BE2C (cell line): ENCODE data around the gene AUTS2.

Experiments used
- DNase-seq: peaks from one replicate; pipeline ENCODE4 v3.0.0-alpha.2; 2020
- H3K27me3 ChIP-seq: fragments of 250-450 bp; sonication (Bioruptor Pico); 2 replicates; pipeline ENCODE4 v1.5.1; 2020; ENCODE audit warnings: mild to moderate bottlenecking
- H3K36me3 ChIP-seq: fragments of 250-450 bp; sonication (Bioruptor Pico); 2 replicates; pipeline ENCODE4 v1.5.1; 2020; ENCODE audit warnings: mild to moderate bottlenecking
- H3K4me1 ChIP-seq: fragments of 250-450 bp; sonication (Bioruptor Pico); 2 replicates; pipeline ENCODE4 v1.5.1; 2020
- H3K4me3 ChIP-seq: 2 replicates; pipeline ENCODE4 v1.5.1; 2011; ENCODE audit warnings: low read depth, low read length
- H3K9me3 ChIP-seq: fragments of 250-450 bp; sonication (Bioruptor Pico); 2 replicates; pipeline ENCODE4 v1.5.1; 2020
- TF ChIP-seq, protein P1 (sequence below): IDR thresholded peaks from 2 replicates; pipeline ENCODE4 v1.5.1; 2012; ENCODE audit warnings: mild to moderate bottlenecking, low read depth, low read length

The AUTS2 gene

DNA sequence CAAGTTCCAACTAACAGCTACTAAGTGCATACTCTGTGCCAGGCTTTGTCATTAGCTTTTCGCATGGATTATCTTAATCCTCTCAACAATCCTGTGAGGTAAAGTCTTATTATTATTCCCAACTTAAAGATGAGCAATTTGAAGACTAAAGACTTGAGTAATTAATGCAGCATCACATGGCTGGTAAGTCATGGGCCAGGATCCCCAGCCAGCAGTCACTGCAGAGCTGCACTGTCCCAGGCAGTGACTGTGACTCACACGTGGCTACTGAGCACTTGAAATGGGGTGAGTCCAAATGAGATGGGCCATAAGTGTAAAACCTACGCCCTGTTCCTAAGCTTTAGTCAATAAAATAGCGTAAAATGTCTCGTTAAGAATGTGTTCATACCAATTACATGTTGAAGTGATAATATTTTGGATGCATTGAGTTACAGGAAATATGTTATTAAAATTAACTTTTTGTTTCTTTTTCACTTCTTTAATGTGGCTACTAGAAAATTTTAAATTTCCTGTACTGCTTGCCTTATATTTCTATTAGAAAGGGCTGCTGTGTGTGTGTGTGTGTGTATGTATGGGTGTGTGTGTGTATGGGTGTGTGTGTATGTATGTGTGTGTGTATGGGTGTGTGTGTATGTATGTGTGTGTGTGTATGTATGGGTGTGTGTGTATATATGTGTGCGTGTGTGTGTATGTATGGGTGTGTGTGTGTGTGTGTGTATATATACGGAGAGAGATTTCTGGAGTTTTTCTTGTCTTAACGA lies 756.3 kb downstream of the AUTS2 start:
- Histone ChIP-seq H3K4me3 (no peak overlapping the region), H3K36me3 (no peaks in the 10 kb centered on the region), H3K9me3 (no peaks in the 10 kb centered on the region), H3K27me3 (no peaks in the 10 kb centered on the region), H3K4me1 (peaks cover 25% of the 10 kb centered on the region)
- TF ChIP-seq, protein P1, sequence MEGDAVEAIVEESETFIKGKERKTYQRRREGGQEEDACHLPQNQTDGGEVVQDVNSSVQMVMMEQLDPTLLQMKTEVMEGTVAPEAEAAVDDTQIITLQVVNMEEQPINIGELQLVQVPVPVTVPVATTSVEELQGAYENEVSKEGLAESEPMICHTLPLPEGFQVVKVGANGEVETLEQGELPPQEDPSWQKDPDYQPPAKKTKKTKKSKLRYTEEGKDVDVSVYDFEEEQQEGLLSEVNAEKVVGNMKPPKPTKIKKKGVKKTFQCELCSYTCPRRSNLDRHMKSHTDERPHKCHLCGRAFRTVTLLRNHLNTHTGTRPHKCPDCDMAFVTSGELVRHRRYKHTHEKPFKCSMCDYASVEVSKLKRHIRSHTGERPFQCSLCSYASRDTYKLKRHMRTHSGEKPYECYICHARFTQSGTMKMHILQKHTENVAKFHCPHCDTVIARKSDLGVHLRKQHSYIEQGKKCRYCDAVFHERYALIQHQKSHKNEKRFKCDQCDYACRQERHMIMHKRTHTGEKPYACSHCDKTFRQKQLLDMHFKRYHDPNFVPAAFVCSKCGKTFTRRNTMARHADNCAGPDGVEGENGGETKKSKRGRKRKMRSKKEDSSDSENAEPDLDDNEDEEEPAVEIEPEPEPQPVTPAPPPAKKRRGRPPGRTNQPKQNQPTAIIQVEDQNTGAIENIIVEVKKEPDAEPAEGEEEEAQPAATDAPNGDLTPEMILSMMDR = no peak
- DNase-seq = no peak

DNA sequence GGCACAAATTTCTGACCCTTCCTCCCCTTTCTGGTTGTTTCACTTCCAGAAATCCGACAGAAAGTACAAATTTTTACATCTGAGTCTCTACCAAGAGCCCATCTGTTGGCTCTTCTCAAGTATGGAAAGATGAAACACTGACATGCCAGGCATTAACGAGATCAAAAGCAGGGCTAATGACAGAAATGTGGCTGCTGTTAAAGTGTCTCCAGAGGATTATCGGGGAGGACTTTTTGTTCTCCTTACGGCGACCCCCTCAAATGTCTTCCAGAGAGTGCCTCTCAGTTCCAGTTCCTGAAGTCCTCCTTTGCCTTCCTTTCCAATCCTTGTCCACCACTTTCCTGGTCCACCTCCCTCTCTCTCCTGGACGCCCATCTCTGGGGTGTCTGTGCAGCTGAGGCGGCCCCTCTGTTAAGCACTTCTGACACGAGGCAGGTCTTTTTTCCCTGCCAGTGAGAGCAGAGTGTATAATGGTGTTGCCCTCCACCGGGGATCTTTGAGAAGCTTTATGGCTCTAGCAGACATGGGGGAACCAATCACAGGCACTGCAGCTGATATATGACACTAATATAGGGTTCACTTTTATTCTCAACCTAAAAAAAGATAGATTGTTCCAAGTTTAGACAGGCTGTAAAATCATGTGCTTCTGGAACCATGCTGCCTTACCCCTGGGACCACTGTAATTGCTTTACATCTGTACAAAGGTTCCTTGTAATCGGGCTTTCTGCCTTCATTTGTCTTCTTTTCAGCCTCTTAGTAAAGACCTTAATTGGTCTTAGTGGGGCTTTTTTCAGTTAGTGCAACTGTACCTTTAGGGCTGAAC lies 757.1 kb downstream of the AUTS2 start:
- H3K27me3 ChIP-seq = no peaks in the 10 kb centered on the region
- H3K9me3 ChIP-seq = no peaks in the 10 kb centered on the region
- TF ChIP-seq, protein P1 = no peak
- no peak overlapping the region for H3K4me3 ChIP-seq
- DNase-seq = peak; percentile 13
- H3K36me3 ChIP-seq = no peaks in the 10 kb centered on the region
- H3K4me1 ChIP-seq = peaks cover 25% of the 10 kb centered on the region

DNA sequence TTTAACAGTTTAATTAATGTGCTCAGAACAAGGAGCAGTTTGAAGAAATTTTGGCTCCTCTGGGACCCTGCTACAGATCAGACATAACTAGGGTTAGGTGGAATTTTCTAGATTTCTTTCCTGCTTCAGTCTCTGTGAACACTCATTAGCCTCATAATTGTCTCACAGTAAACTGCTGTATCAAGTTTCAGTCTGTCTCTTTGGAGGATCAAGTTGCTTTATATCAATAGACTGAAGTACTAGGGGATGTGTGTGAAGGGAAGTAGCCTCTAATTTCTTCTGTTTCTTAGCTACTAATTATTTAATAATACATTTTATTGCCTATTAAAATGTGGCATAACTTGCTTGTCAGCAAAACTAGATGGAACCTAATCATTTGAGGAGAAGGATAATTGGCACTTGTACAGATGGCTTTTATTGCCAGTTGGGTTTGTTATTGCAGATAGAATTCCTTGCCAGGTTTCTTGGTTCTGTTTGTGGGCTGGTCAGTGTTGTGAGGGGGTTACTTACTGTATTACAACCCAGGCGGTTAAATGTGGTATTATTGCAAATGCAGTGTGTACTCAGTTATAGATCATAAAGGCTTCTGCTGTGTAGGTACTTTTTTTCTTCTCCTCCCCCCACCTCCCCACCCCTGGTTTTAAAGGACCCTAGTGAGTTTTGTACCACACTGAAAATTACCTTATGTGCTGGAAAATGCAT lies 758.0 kb downstream of the AUTS2 start:
- H3K27me3 ChIP-seq = no peaks in the 10 kb centered on the region
- H3K36me3 ChIP-seq = no peaks in the 10 kb centered on the region
- H3K9me3 ChIP-seq = no peaks in the 10 kb centered on the region
- H3K4me3 ChIP-seq = no peak overlapping the region
- peaks cover 25% of the 10 kb centered on the region for H3K4me1 ChIP-seq
- no peak for DNase-seq
- TF ChIP-seq, protein P1 = no peak

DNA sequence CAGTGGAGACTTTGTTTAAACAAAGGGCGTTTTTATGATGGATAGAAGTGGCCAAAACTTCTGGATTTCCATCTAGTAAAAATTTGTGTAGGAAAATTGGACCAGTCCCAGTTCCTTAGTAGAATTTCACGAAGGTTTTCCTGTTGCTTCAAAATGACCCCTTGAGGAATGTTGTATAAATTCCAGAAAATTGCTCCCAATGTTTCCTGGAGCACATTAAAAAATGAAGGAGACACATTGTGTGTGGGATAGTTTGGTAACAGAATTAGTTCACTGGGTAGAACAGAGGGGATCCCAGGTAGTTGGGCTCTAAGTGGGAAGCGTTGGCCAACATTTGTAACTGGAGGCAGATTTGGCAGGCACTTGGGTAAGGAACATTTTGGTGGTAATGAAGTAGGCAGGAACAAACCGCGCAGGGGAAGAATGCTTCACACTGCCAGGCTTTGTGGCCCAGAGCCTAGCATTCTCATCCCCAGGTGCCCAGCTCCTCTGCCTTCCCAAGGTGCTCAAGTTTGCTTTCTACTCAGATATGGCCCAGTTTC lies 758.6 kb downstream of the AUTS2 start:
- Histone ChIP-seq H3K4me1 (peaks cover 25% of the 10 kb centered on the region), H3K9me3 (no peaks in the 10 kb centered on the region), H3K27me3 (no peaks in the 10 kb centered on the region), H3K36me3 (no peaks in the 10 kb centered on the region), H3K4me3 (no peak overlapping the region)
- TF ChIP-seq, protein P1 = no peak
- DNase-seq = no peak

DNA sequence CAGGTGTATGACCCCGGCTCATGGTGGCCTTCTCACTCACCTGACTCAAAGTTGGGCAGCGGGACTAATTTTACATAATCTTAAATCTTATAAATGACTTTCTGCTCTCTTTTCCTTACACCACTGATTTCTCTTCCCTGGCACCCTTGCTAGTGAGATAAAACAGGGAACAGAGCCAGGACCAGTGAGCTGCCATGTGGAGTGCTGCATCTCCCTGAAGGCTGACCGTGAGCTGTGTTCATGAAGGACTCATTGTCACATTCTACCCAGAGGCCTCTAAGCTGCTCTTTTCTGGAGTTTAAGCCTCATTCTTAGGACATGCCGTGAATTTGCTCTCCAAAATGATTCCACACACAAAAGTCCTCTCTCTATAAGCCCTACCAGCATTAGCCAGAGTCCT lies 762.3 kb downstream of the AUTS2 start:
- TF ChIP-seq, protein P1 = no peak
- Histone ChIP-seq H3K36me3 (no peaks in the 10 kb centered on the region), H3K4me3 (no peak overlapping the region), H3K4me1 (peaks cover 6% of the 10 kb centered on the region; the same call in 1 of the 2 replicates), H3K9me3 (no peaks in the 10 kb centered on the region), H3K27me3 (no peaks in the 10 kb centered on the region)
- no peak for DNase-seq
